PFSK-1 (cell line): ENCODE measurements around the gene FUT9.

Experiments
- POLR2AphosphoS5 ChIP-seq: IDR thresholded peaks from 2 replicates; pipeline ENCODE4 v1.6.1; 2012; ENCODE audit warnings: low read depth, mild to moderate bottlenecking, control low read depth, low read length, moderate library complexity
- SIN3A ChIP-seq: IDR thresholded peaks from 2 replicates; pipeline ENCODE4 v1.6.1; 2012; ENCODE audit warnings: mild to moderate bottlenecking, low read length, moderate library complexity, borderline replicate concordance; ENCODE audit not compliant: insufficient read depth

- no peak for TF ChIP-seq POLR2AphosphoS5
- TF ChIP-seq SIN3A = no peak
Observed at GRCh38 chr6:96075826-96076225, 60.1 kb downstream of the FUT9 start.
